ENCODE measurements around the gene LSM2.

LSM2 gene

GRCh38 chr6:31765910-31766794 lies 40.6 kb downstream of the LSM2 start:
- Histone ChIP-seq H2AK5ac (ENCODE audit: low read depth, low read length) (peak overlapping the region; percentile 95), H3K4me3 (ENCODE audit: low read length in 2 of 2) (no peak overlapping the region), H3K9ac (ENCODE audit: low read depth, low read length, poor library complexity) (no peak overlapping the region), H3K4ac (ENCODE audit: low read length) (no peak overlapping the region), H2BK15ac (ENCODE audit: low read length) (peak overlapping the region; percentile 11), H3K36me3 (replicated peaks in 1 of 2; ENCODE audit: control insufficient read depth in 2 of 2, insufficient read depth in 2 of 2, low read length in 2 of 2) (peaks cover 7 to 39% of the 10 kb centered on the region in 2 donors), H4K8ac (ENCODE audit: low read depth, low read length) (no peak overlapping the region), H3K27me3 (ENCODE audit: control insufficient read depth in 3 of 3, insufficient read depth in 3 of 3, low read depth in 1 of 3, low read length in 3 of 3) (no peaks in the 10 kb centered on the region), H2AFZ (ENCODE audit: low read length) (no peak overlapping the region), H3K4me2 (ENCODE audit: insufficient read depth, low read length, poor library complexity, severe bottlenecking) (peak overlapping the region; percentile 56), H2BK120ac (ENCODE audit: low read depth, low read length) (no peak overlapping the region), H3K18ac (ENCODE audit: low read length) (peak overlapping the region; percentile 33), H3K9me3 (replicated peaks in 1 of 2; ENCODE audit: control insufficient read depth in 2 of 2, insufficient read depth in 1 of 2, low read depth in 1 of 2, low read length in 2 of 2) (peaks cover 0 to 1% of the 10 kb centered on the region in 2 donors), H2BK12ac (ENCODE audit: low read length) (no peak overlapping the region), H3K23ac (ENCODE audit: low read depth, low read length, poor library complexity) (no peak overlapping the region), H3K27ac (replicated peaks; ENCODE audit: low read length) (no peak overlapping the region), H3K79me1 (ENCODE audit: low read depth, low read length) (no peaks in the 10 kb centered on the region), H3K14ac (ENCODE audit: low read length) (no peak overlapping the region), H4K91ac (ENCODE audit: low read depth, low read length, poor library complexity) (peak overlapping the region; percentile 35), H2BK5ac (ENCODE audit: low read length) (no peak overlapping the region), H3K4me1 (ENCODE audit: control insufficient read depth in 2 of 2, insufficient read depth in 1 of 2, low read depth in 1 of 2, low read length in 2 of 2) (peaks cover 15 to 23% of the 10 kb centered on the region in 2 donors)
- no CpG with 5 or more reads among the region's 42 CpGs for WGBS, 2 donors (ENCODE audit: extremely low coverage in 2 of 2, insufficient read length in 2 of 2, insufficient replicate concordance in 1 of 2)
- no peak for DNase-seq (ENCODE audit: low spot score)

- Histone ChIP-seq H2BK120ac (ENCODE audit: low read depth, low read length) (no peak overlapping the region), H3K23ac (ENCODE audit: low read depth, low read length, poor library complexity) (peak overlapping the region; percentile 23), H3K4me1 (ENCODE audit: control insufficient read depth in 2 of 2, insufficient read depth in 1 of 2, low read depth in 1 of 2, low read length in 2 of 2) (peaks cover 15 to 23% of the 10 kb centered on the region in 2 donors), H3K9me3 (replicated peaks in 1 of 2; ENCODE audit: control insufficient read depth in 2 of 2, insufficient read depth in 1 of 2, low read depth in 1 of 2, low read length in 2 of 2) (peaks cover 0 to 1% of the 10 kb centered on the region in 2 donors), H2BK15ac (ENCODE audit: low read length) (peak overlapping the region; percentile 11), H3K4me2 (ENCODE audit: insufficient read depth, low read length, poor library complexity, severe bottlenecking) (no peak overlapping the region), H4K91ac (ENCODE audit: low read depth, low read length, poor library complexity) (peak overlapping the region; percentile 35), H3K79me1 (ENCODE audit: low read depth, low read length) (no peaks in the 10 kb centered on the region), H3K27ac (replicated peaks; ENCODE audit: low read length) (no peak overlapping the region), H3K9ac (ENCODE audit: low read depth, low read length, poor library complexity) (no peak overlapping the region), H2BK5ac (ENCODE audit: low read length) (no peak overlapping the region), H4K8ac (ENCODE audit: low read depth, low read length) (no peak overlapping the region), H3K4ac (ENCODE audit: low read length) (no peak overlapping the region), H2BK12ac (ENCODE audit: low read length) (no peak overlapping the region), H2AFZ (ENCODE audit: low read length) (no peak overlapping the region), H3K14ac (ENCODE audit: low read length) (no peak overlapping the region), H3K36me3 (replicated peaks in 1 of 2; ENCODE audit: control insufficient read depth in 2 of 2, insufficient read depth in 2 of 2, low read length in 2 of 2) (peaks cover 9 to 46% of the 10 kb centered on the region in 2 donors), H3K18ac (ENCODE audit: low read length) (no peak overlapping the region), H2AK5ac (ENCODE audit: low read depth, low read length) (peak overlapping the region; percentile 95), H3K4me3 (ENCODE audit: low read length in 2 of 2) (no peak overlapping the region), H3K27me3 (ENCODE audit: control insufficient read depth in 3 of 3, insufficient read depth in 3 of 3, low read depth in 1 of 3, low read length in 3 of 3) (no peaks in the 10 kb centered on the region)
- DNase-seq (ENCODE audit: low spot score) = no peak
- no CpG with 5 or more reads among the region's 9 CpGs for WGBS, 2 donors (ENCODE audit: extremely low coverage in 2 of 2, insufficient read length in 2 of 2, insufficient replicate concordance in 1 of 2)
These were observed 41.2 kb downstream of the LSM2 start for GRCh38 chr6:31765559-31765909.

GRCh38 chr6:31764198-31764597 lies 42.6 kb downstream of the LSM2 start:
- Histone ChIP-seq H3K4ac (ENCODE audit: low read length) (no peak overlapping the region), H4K8ac (ENCODE audit: low read depth, low read length) (no peak overlapping the region), H4K91ac (ENCODE audit: low read depth, low read length, poor library complexity) (no peak overlapping the region), H3K9me3 (replicated peaks in 1 of 2; ENCODE audit: control insufficient read depth in 2 of 2, insufficient read depth in 1 of 2, low read depth in 1 of 2, low read length in 2 of 2) (peaks cover 0 to 1% of the 10 kb centered on the region in 2 donors), H3K36me3 (replicated peaks in 1 of 2; ENCODE audit: control insufficient read depth in 2 of 2, insufficient read depth in 2 of 2, low read length in 2 of 2) (peaks cover 13 to 59% of the 10 kb centered on the region in 2 donors), H2AFZ (ENCODE audit: low read length) (no peak overlapping the region), H2BK12ac (ENCODE audit: low read length) (no peak overlapping the region), H2BK15ac (ENCODE audit: low read length) (no peak overlapping the region), H3K18ac (ENCODE audit: low read length) (no peak overlapping the region), H3K4me3 (ENCODE audit: low read length in 2 of 2) (no peak overlapping the region), H3K27ac (replicated peaks; ENCODE audit: low read length) (no peak overlapping the region), H3K27me3 (ENCODE audit: control insufficient read depth in 3 of 3, insufficient read depth in 3 of 3, low read depth in 1 of 3, low read length in 3 of 3) (no peaks in the 10 kb centered on the region), H2AK5ac (ENCODE audit: low read depth, low read length) (peak overlapping the region; percentile 44), H3K9ac (ENCODE audit: low read depth, low read length, poor library complexity) (no peak overlapping the region), H2BK5ac (ENCODE audit: low read length) (peak overlapping the region; percentile 96), H3K23ac (ENCODE audit: low read depth, low read length, poor library complexity) (no peak overlapping the region), H3K79me1 (ENCODE audit: low read depth, low read length) (no peaks in the 10 kb centered on the region), H3K14ac (ENCODE audit: low read length) (no peak overlapping the region), H3K4me2 (ENCODE audit: insufficient read depth, low read length, poor library complexity, severe bottlenecking) (no peak overlapping the region), H3K4me1 (ENCODE audit: control insufficient read depth in 2 of 2, insufficient read depth in 1 of 2, low read depth in 1 of 2, low read length in 2 of 2) (peaks cover 15 to 23% of the 10 kb centered on the region in 2 donors), H2BK120ac (ENCODE audit: low read depth, low read length) (no peak overlapping the region)
- WGBS, 2 donors (ENCODE audit: extremely low coverage in 2 of 2, insufficient read length in 2 of 2, insufficient replicate concordance in 1 of 2) = no CpG with 5 or more reads among the region's 4 CpGs
- no peak for DNase-seq (ENCODE audit: low spot score)

- peak; percentile 71 for DNase-seq (ENCODE audit: low spot score)
- H3K27ac ChIP-seq (replicated peaks; ENCODE audit: low read length) = peak overlapping the region; percentile 86
- peaks cover 15 to 23% of the 10 kb centered on the region in 2 donors for H3K4me1 ChIP-seq (ENCODE audit: control insufficient read depth in 2 of 2, insufficient read depth in 1 of 2, low read depth in 1 of 2, low read length in 2 of 2)
- peak overlapping the region; percentile 97 for H4K8ac ChIP-seq (ENCODE audit: low read depth, low read length)
- peak overlapping the region; percentile 84 for H2BK15ac ChIP-seq (ENCODE audit: low read length)
- H3K18ac ChIP-seq (ENCODE audit: low read length) = peak overlapping the region; percentile 97
- H2BK120ac ChIP-seq (ENCODE audit: low read depth, low read length) = peak overlapping the region; percentile 63
- no peak overlapping the region for H4K91ac ChIP-seq (ENCODE audit: low read depth, low read length, poor library complexity)
- H3K36me3 ChIP-seq (replicated peaks in 1 of 2; ENCODE audit: control insufficient read depth in 2 of 2, insufficient read depth in 2 of 2, low read length in 2 of 2) = peaks cover 13 to 65% of the 10 kb centered on the region in 2 donors
- H3K23ac ChIP-seq (ENCODE audit: low read depth, low read length, poor library complexity) = peak overlapping the region; percentile 89
- no peak overlapping the region for H3K14ac ChIP-seq (ENCODE audit: low read length)
- H2AFZ ChIP-seq (ENCODE audit: low read length) = peak overlapping the region; percentile 37
- WGBS, 2 donors (ENCODE audit: extremely low coverage in 2 of 2, insufficient read length in 2 of 2, insufficient replicate concordance in 1 of 2) = no CpG with 5 or more reads among the region's 1 CpG
- no peaks in the 10 kb centered on the region for H3K79me1 ChIP-seq (ENCODE audit: low read depth, low read length)
- H3K4me2 ChIP-seq (ENCODE audit: insufficient read depth, low read length, poor library complexity, severe bottlenecking) = peak overlapping the region; percentile 21
- H3K9me3 ChIP-seq (replicated peaks in 1 of 2; ENCODE audit: control insufficient read depth in 2 of 2, insufficient read depth in 1 of 2, low read depth in 1 of 2, low read length in 2 of 2) = no peaks in the 10 kb centered on the region
- peak overlapping the region; percentile 95 for H2AK5ac ChIP-seq (ENCODE audit: low read depth, low read length)
- no peaks in the 10 kb centered on the region for H3K27me3 ChIP-seq (ENCODE audit: control insufficient read depth in 3 of 3, insufficient read depth in 3 of 3, low read depth in 1 of 3, low read length in 3 of 3)
- H3K4me3 ChIP-seq (ENCODE audit: low read length in 2 of 2) = no peak overlapping the region
- no peak overlapping the region for H3K9ac ChIP-seq (ENCODE audit: low read depth, low read length, poor library complexity)
- H3K4ac ChIP-seq (ENCODE audit: low read length) = peak overlapping the region; percentile 93
- H2BK5ac ChIP-seq (ENCODE audit: low read length) = peak overlapping the region; percentile 96
- peak overlapping the region; percentile 77 for H2BK12ac ChIP-seq (ENCODE audit: low read length)
These were observed 43.2 kb downstream of the LSM2 start for GRCh38 chr6:31763619-31763940.
